GM12878 (cell line): ENCODE data around the gene HIRA. TPM values are rescaled to one million over a fixed set of nuclear protein-coding genes. Genes with fewer than 3 reads are reported as not detected.

Source experiments
- ATAC-seq: fragments of 200-7000 bp; cut with Tn5 transposase; 3 replicates; pipeline ENCODE4 v1.9.1; 2020; ENCODE audit warnings: mild to moderate bottlenecking, moderate library complexity
- BruUV-seq: library from RNA; stranded (reverse); fragments of 400-500 nt; replicated peaks from 2 replicates; lab custom pipeline; 2021; lab: Mats Ljungman, UMichigan
- CTCF ChIA-PET: fragments of 300-600 bp; sonication (Branson Sonifier 250); formaldehyde crosslinking; extraction: SDS; loops from one replicate; lab custom pipeline; 2021; ENCODE audit warnings: inconsistent platforms; lab: Yijun Ruan, JAX
- POLR2A ChIA-PET: fragments of 350-600 bp; formaldehyde crosslinking; extraction: SDS; loops from one replicate; lab custom pipeline; 2021; ENCODE audit warnings: inconsistent platforms; lab: Charles Lee
- RAD21 ChIA-PET: fragments of 300-600 bp; sonication (Branson Sonifier 250); formaldehyde crosslinking; loops from one replicate; lab custom pipeline; 2023; ENCODE audit warnings: antibody characterized with exemption; ENCODE audit not compliant: unreplicated experiment; lab: Charles Lee
- SMC1A ChIA-PET: fragments of 300-600 bp; sonication (Branson Sonifier 250); formaldehyde crosslinking; loops from one replicate; lab custom pipeline; 2023; ENCODE audit not compliant: unreplicated experiment, uncharacterized antibody; lab: Charles Lee
- DNase-seq: peaks from one replicate; pipeline ENCODE4 v3.0.0-alpha.2; 2011; ENCODE audit warnings: low read depth, low spot score
- FAIRE-seq: peaks from 3 replicates; lab custom pipeline; 2011; peaks lifted over from hg19 to GRCh38; lab: Jason Lieb, UNC
- H2AFZ ChIP-seq: 2 replicates; pipeline ENCODE4 v1.6.0; 2011; ENCODE audit warnings: low read depth, low read length, control low read depth; ENCODE audit not compliant: control insufficient read depth
- H3K27ac ChIP-seq: 2 replicates; pipeline ENCODE4 v1.5.1; 2011; ENCODE audit warnings: control low read depth; ENCODE audit not compliant: control insufficient read depth, insufficient read depth
- H3K27me3 ChIP-seq, 2 experiments: replicated peaks in 1 of 2; 2 replicates each; pipeline versions ENCODE4 v1.6.0 to v1.6.1; 2011; ENCODE audit warnings: low read length in 1 of 2; ENCODE audit not compliant: control insufficient read depth in 2 of 2, insufficient read depth in 2 of 2
- H3K36me3 ChIP-seq, 2 experiments: 2 replicates each; pipeline ENCODE4 v1.5.1; 2011; ENCODE audit warnings: low read length in 1 of 2; ENCODE audit not compliant: control insufficient read depth in 2 of 2, insufficient read depth in 2 of 2
- H3K4me1 ChIP-seq: 2 replicates; pipeline ENCODE4 v1.6.1; 2011; ENCODE audit warnings: mild to moderate bottlenecking, low read length, moderate library complexity, mixed read lengths; ENCODE audit not compliant: control insufficient read depth, insufficient read depth
- H3K4me2 ChIP-seq: 2 replicates; pipeline ENCODE4 v1.6.0; 2011; ENCODE audit warnings: control low read depth; ENCODE audit not compliant: control insufficient read depth, insufficient read depth
- H3K4me3 ChIP-seq: fragments of 200-600 bp; sonication (generic); 2 replicates; pipeline ENCODE4 v1.5.1; 2016
- H3K79me2 ChIP-seq: 2 replicates; pipeline ENCODE4 v1.6.0; 2011; ENCODE audit warnings: low read length; ENCODE audit not compliant: control insufficient read depth, insufficient read depth
- H3K9ac ChIP-seq: 2 replicates; pipeline ENCODE4 v1.8.0; 2011; ENCODE audit warnings: low read length, control low read depth, mixed read lengths; ENCODE audit not compliant: control insufficient read depth, insufficient read depth
- H3K9me3 ChIP-seq: replicated peaks from 3 replicates; pipeline ENCODE4 v1.5.1; 2011; ENCODE audit warnings: mild to moderate bottlenecking, low read length; ENCODE audit not compliant: control insufficient read depth, insufficient read depth
- H4K20me1 ChIP-seq: 2 replicates; pipeline ENCODE4 v1.6.0; 2011; ENCODE audit not compliant: control insufficient read depth, insufficient read depth
- CBFB ChIP-seq: IDR thresholded peaks from 2 replicates; pipeline ENCODE4 v1.6.1; 2016; ENCODE audit warnings: antibody characterized with exemption, low read depth
- CEBPZ ChIP-seq: fragments of 150-350 bp; IDR thresholded peaks from 2 replicates; pipeline ENCODE4 v1.6.1; 2016; ENCODE audit warnings: low read depth, low read length
- CTCF ChIP-seq, 3 experiments: IDR thresholded peaks in 2 of 3; conservative IDR thresholded peaks in 1 of 3; 2 replicates each; pipeline ENCODE4 v1.5.1; 2011; ENCODE audit warnings: low read depth in 3 of 3, low read length in 3 of 3, mild to moderate bottlenecking in 3 of 3, control low read depth in 2 of 3, moderate library complexity in 2 of 3, inconsistent platforms in 1 of 3, mixed read lengths in 1 of 3; ENCODE audit not compliant: control insufficient read depth in 2 of 3, insufficient read depth in 1 of 3; ENCODE audit errors: extremely low read depth in 1 of 3
- ETV6 ChIP-seq, 2 experiments: fragments of 450-650 bp in 1 of 2; IDR thresholded peaks in 1 of 2; conservative IDR thresholded peaks in 1 of 2; 2 replicates each; pipeline ENCODE4 v1.6.1; 2014; ENCODE audit warnings: antibody characterized with exemption in 1 of 2, borderline replicate concordance in 1 of 2, low read depth in 1 of 2, mild to moderate bottlenecking in 1 of 2, moderate library complexity in 1 of 2
- HCFC1 ChIP-seq: fragments of 150-350 bp; IDR thresholded peaks from 2 replicates; pipeline ENCODE4 v1.6.1; 2014; ENCODE audit warnings: low read length
- MEF2B ChIP-seq: fragments of 450-650 bp; IDR thresholded peaks from 2 replicates; pipeline ENCODE4 v1.6.1; 2018; ENCODE audit warnings: mild to moderate bottlenecking, moderate library complexity; ENCODE audit not compliant: partially characterized antibody, poor library complexity, severe bottlenecking
- MTA3 ChIP-seq: IDR thresholded peaks from 2 replicates; pipeline ENCODE4 v1.6.1; 2012; ENCODE audit warnings: low read length, inconsistent platforms, borderline replicate concordance
- NFXL1 ChIP-seq: fragments of 450-650 bp; IDR thresholded peaks from 2 replicates; pipeline ENCODE4 v1.6.1; 2017; ENCODE audit warnings: antibody characterized with exemption, mild to moderate bottlenecking, borderline replicate concordance
- REST ChIP-seq: IDR thresholded peaks from 2 replicates; pipeline ENCODE4 v1.6.1; 2012; ENCODE audit warnings: mild to moderate bottlenecking, low read depth, low read length
- SRF ChIP-seq, 2 experiments: IDR thresholded peaks; 2 replicates each; pipeline ENCODE4 v1.6.1; 2011; ENCODE audit warnings: low read depth in 2 of 2, low read length in 2 of 2, mild to moderate bottlenecking in 1 of 2, moderate library complexity in 1 of 2
- STAT1 ChIP-seq: fragments of 450-650 bp; conservative IDR thresholded peaks from 2 replicates; pipeline ENCODE4 v1.6.1; 2014; ENCODE audit warnings: antibody characterized with exemption, mild to moderate bottlenecking
- TBL1XR1 ChIP-seq: IDR thresholded peaks from 2 replicates; pipeline ENCODE4 v1.6.1; 2012; ENCODE audit warnings: low read depth, low read length, improper control_type of control experiment
- WGBS: methylation state at CpG from one replicate; pipeline ENCODE4 v1.1.6; 2016; ENCODE audit warnings: low lambda C conversion rate; ENCODE audit not compliant: insufficient replicate concordance, insufficient coverage; ENCODE audit errors: missing lambda C conversion rate; 5-methylcytosine and 5-hydroxymethylcytosine counted together
- in situ Hi-C: fragments of 300-500 bp; cut with MboI; formaldehyde crosslinking; loops from 9 replicates; pipeline ENCODE4 v1.14.3; 2018; ENCODE audit warnings: mixed read lengths
- intact Hi-C: fragments of 100-400 bp; cut with micrococcal nuclease; formaldehyde crosslinking; loops from one replicate; pipeline ENCODE4 v1.14.2; 2022; ENCODE audit not compliant: unreplicated experiment
- polyA plus RNA-seq, 11 experiments: library from polyadenylated mRNA; depleted of rRNA in 4 of 11; unstranded in 6 of 11; stranded (reverse) in 5 of 11; fragments of >200 nt; fragmentation: Nextera tagmentation in 4 of 11; fragmentation: Illumina TruSeq in 1 of 11; extraction: Ambion mirVana in 4 of 11; extraction: Trizol in 1 of 11; gene quantifications; 1 replicate in 1 of 11; 2 replicates in 10 of 11; pipeline versions ENCODE4 v1.2.1 to v1.2.3, GENCODE V29; 2011 to 2016; ENCODE audit warnings: inconsistent platforms in 2 of 11, missing spikeins in 2 of 11, low read depth in 1 of 11
- total RNA-seq, 4 experiments: library from RNA; depleted of rRNA in 3 of 4; stranded (reverse); fragments of >200 nt in 3 of 4; fragmentation: Illumina TruSeq in 1 of 4; extraction: Trizol in 1 of 4; gene quantifications; 2 replicates each; pipeline versions ENCODE4 v1.2.1 to v1.2.3, GENCODE V29; 2013 to 2021
- TF ChIP-seq, protein P1 (sequence below): fragments of 450-650 bp; IDR thresholded peaks from 2 replicates; pipeline ENCODE4 v1.6.1; 2016; ENCODE audit warnings: mild to moderate bottlenecking

Gene HIRA
- total and polyA plus RNA-seq, 10 of the 15 experiments (the other 5 are each of a cell fraction or from before 2014, with no cell fraction given) = 0.34 to 32.7 (median 14.5) TPM

DNA sequence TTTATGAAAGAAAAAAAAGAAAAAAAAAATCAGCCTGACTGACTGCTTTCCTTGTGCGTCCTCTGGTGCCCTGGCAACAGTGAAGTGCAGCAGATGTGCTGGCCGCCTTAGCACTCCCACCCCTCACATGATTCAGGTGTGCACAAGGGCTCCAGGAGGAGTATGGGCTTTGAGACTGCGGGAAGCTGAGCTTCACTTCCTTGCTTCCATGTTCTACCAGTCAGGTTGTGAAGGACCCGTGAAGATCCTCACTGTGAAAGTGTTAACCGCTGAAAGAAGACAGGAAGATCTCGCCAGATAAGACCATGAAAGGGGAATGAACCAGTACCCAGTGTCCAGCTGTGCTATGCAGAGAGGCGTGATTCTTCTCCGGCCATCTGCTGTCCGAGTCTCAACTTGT lies 48.2 kb downstream of the HIRA start:
- intact Hi-C loops = no loop called here
- Histone ChIP-seq H3K4me2 (no peak overlapping the region), H3K9ac (no peak overlapping the region), H3K27me3 (no peaks in the 10 kb centered on the region), H2AFZ (no peak overlapping the region), H3K9me3 (no peaks in the 10 kb centered on the region), H4K20me1 (no peaks in the 10 kb centered on the region; the same call in 1 of the 2 replicates), H3K4me1 (no peaks in the 10 kb centered on the region), H3K79me2 (no peaks in the 10 kb centered on the region), H3K4me3 (no peak overlapping the region), H3K36me3 (peaks cover 20 to 34% of the 10 kb centered on the region in 2 experiments), H3K27ac (no peak overlapping the region)
- RAD21 ChIA-PET = no interaction called here
- no peak for ATAC-seq
- FAIRE-seq = no peak
- no TSS peak for BruUV-seq
- TF ChIP-seq ETV6 (conservative IDR thresholded peaks at IDR 0.05 in 1 of 2, IDR thresholded peaks at IDR 0.05 in 1 of 2; ENCODE audit: borderline replicate concordance in 1 of 2, low read depth in 1 of 2) = no peak
- TF ChIP-seq CTCF (IDR thresholded peaks at IDR 0.05 in 2 of 3, conservative IDR thresholded peaks at IDR 0.05 in 1 of 3; ENCODE audit: control insufficient read depth in 2 of 3, extremely low read depth in 1 of 3, insufficient read depth in 1 of 3, low read depth in 3 of 3, low read length in 3 of 3) = no peak
- TF ChIP-seq, protein P1, sequence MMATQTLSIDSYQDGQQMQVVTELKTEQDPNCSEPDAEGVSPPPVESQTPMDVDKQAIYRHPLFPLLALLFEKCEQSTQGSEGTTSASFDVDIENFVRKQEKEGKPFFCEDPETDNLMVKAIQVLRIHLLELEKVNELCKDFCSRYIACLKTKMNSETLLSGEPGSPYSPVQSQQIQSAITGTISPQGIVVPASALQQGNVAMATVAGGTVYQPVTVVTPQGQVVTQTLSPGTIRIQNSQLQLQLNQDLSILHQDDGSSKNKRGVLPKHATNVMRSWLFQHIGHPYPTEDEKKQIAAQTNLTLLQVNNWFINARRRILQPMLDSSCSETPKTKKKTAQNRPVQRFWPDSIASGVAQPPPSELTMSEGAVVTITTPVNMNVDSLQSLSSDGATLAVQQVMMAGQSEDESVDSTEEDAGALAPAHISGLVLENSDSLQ = no peak
- TF ChIP-seq SRF (IDR thresholded peaks at IDR 0.05; ENCODE audit: low read depth in 2 of 2, low read length in 2 of 2) = no peak
- TF ChIP-seq HCFC1 = no peak
- no peak for TF ChIP-seq STAT1
- TF ChIP-seq CBFB = no peak
- no peak for TF ChIP-seq REST
- TF ChIP-seq MTA3 = no peak
- TF ChIP-seq NFXL1 = no peak
- no peak for TF ChIP-seq MEF2B
- TF ChIP-seq TBL1XR1 = no peak
- TF ChIP-seq CEBPZ = no peak
- in situ Hi-C loops = no loop called here
- SMC1A ChIA-PET = no interaction called here
- WGBS = 92% methylated on average over 9 of the region's 9 CpGs
- no peak for DNase-seq
- POLR2A ChIA-PET = no interaction called here
- CTCF ChIA-PET = no interaction called here
